ENCODE measurements around the gene GRID2IP.
"Not testable (repeated sequence)": the region's sequence is repeated elsewhere in the genome, so short reads cannot be mapped to it uniquely, and the experiment has no call there.

DNA sequence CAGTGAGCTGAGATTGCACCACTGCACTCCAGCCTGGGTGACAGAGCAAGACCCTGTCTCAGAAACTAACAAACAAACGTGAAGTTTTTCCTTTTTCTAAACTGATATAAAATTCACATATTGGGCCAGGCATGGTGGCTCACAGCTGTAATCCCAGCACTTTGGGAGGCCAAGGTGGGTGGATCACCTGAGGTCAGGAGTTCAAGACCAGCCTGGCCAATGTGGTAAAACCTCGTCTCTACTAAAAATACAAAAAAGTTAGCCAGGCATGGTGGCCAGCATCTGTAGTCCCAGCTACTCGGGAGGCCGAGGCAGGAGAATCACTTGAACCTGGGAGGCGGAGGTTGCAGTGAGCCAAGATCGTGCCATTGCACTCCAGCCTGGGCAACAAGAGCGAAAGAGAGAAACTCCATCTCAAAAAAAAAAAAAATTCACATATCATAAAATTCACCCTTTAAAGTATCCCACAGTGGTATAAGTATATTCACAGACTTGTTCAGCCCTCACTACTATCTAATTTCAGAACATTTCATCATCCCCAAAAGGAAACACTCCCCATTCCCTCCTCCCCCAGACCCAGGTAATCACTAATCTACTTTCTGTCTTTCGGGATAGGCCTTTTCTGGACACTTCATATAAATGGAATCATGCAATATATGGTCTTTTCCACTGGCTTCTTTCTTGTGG, 34.6 kb upstream of the GRID2IP start:
- TF ChIP-seq, protein P1, sequence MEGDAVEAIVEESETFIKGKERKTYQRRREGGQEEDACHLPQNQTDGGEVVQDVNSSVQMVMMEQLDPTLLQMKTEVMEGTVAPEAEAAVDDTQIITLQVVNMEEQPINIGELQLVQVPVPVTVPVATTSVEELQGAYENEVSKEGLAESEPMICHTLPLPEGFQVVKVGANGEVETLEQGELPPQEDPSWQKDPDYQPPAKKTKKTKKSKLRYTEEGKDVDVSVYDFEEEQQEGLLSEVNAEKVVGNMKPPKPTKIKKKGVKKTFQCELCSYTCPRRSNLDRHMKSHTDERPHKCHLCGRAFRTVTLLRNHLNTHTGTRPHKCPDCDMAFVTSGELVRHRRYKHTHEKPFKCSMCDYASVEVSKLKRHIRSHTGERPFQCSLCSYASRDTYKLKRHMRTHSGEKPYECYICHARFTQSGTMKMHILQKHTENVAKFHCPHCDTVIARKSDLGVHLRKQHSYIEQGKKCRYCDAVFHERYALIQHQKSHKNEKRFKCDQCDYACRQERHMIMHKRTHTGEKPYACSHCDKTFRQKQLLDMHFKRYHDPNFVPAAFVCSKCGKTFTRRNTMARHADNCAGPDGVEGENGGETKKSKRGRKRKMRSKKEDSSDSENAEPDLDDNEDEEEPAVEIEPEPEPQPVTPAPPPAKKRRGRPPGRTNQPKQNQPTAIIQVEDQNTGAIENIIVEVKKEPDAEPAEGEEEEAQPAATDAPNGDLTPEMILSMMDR (IDR thresholded peaks at IDR 0.05): not testable (repeated sequence)
- not testable (repeated sequence) for TF ChIP-seq POLR2A (IDR thresholded peaks at IDR 0.05)

Data from testis (tissue), 2 donors.